Activated CD4-positive, alpha-beta T cell treated with anti-CD3 and anti-CD28 coated beads, Interleukin-2, amount 50 U/mL, for 4 hours (primary cell): Measurements from ENCODE around the gene INSR.
"Not testable (repeated sequence)": the region's sequence is repeated elsewhere in the genome, so short reads cannot be mapped to it uniquely, and the experiment has no call there.

Experiments used
- DNase-seq, 2 experiments: peaks; one replicate each; pipeline ENCODE4 v3.0.0-alpha.2; 2020

The INSR gene

GRCh38 chr19:7293762-7294557, at the start of gene INSR:
TSS of gene INSR (minus strand) at chr19:7294414. CDS start at chr19:7293891, 523 bp downstream.
- peak; percentile 8 to 16 for DNase-seq

GRCh38 chr19:7342143-7342542, 47.9 kb upstream of the INSR start:
- DNase-seq, result no peak

DNA sequence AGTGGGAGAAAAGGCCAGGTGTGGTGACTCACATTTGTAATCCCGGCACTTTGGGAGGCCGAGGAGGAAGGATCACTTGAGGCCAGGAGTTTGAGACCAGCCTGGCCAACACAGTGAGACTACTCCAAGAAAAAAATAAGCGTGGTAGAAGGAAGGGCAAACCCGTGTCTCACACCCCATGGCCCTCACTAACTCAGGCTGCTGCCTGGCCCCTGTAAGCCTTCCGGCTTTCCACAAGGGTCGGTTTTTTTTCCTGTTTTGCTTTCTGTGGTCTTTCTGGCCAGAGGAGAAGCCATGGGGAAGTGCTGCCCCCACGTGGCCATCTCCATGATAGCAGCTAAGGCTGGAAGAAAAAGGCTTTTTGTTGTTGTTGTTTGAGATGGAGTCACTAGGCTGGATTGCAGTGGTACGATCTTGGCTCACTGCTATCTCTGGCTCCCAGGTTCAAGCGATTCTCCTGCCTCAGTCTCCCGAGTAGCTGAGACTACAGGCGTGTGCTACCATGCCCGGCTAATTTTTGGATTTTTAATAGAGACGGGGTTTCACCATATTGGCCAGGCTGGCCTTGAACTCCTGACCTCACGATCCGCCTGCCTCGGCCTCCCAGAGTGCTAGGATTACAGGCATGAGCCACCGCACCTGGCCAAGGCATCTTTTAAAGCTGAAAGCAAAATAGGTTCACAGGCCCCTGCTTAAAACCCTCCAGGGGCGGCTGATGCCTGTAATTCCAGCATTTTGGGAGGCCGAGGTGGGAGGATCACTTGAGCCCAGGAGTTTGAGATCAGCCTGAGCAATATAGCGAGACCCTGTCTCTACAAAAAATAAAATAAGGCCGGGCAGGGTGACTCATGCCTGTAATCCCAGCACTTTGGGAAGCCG, 47.0 kb upstream of the INSR start:
- peak; percentile 81 to 88 for DNase-seq

DNA sequence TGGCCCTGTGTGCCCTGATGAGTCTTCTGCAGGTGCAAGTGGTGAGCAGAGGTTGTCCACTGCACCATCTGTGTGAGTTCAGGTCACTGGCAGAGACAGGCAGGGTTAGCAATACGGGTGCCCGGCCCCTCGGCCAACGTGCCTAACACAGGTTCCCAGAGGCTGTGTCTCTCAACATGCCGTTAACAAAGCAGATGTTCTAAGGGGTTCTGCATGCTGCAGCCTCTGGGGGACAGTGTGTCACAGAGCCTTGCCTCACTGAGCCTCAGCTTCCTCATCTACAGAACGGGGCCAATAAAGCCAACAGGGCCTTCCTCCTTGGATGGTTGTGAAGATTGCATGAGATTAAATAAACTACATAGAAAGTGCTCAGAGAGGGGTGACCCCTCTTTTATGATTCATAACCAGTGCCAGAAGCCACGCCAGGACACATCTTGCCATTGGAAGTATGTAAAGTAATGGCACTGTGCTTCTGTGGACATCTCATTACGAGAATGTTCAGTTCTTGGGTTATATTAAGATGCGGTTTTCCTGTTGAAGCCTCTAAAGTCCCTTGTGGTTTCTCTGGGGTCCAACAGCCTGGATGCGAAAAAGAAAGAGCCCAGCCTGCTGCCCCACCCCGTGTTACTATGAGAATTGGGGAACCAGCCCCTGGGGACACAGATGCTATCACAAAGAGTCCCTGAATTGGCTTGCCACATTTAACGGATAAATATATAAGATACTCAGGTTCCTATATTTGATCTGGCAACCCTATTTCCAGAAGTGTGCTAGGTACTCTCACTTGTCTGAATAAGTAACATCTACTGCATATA, 43.4 kb upstream of the INSR start:
- no peak for DNase-seq

DNA sequence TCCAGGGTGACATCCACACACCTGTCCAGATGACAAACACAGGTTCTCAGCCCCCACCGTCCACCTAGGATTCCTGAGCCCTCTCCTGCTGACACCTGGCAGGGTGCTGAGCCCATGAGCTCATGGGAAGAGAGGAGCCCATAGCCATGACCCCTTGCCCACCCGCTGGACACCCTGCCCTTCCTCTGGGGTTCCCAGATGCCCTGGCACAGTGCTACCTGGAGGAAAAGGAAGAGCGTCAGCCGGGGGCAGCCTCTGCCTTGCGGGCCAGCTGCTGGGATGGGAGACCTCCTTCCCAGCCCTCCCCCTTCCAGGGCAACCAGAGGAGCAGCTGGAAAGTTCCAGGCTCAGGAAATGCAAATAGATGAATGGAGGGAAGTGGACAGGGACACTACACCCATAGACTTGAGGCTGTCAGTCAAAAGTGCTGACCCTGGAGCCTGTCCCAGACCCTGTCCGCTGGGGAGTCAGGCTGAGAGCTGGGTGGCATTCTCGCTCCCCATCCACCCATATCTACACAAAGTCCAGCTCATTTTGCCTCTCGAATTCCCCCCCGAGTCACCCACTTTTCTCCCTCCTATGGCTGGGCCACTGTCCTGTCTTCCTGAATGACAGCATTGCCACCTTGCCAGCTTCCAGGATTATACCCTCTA, 42.2 kb upstream of the INSR start:
- DNase-seq, result no peak

- no peak for DNase-seq
These were observed 39.2 kb upstream of the INSR start for GRCh38 chr19:7333198-7334118.

- no peak for DNase-seq
These were observed 37.2 kb upstream of the INSR start for GRCh38 chr19:7331446-7331845.

DNA sequence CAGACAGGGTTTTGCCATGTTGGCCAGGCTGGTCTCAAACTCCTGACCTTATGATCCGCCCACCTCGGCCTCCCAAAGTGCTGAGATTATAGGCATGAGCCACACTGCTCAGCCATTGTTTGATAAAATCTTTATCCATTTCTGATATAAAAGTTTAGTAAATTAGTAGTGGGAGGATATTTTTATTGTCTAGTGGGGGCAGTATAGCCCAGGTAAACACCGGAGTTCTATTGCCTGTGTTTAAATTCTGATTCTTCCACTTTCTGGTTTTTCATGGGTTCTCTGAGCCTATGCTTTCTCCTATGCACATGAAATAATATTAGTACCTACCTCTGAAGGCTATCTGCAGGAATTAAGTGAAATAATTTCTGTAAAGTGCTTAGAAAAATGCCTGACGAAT, 34.4 kb upstream of the INSR start:
- no peak for DNase-seq

- no peak for DNase-seq
These were observed 33.6 kb upstream of the INSR start for GRCh38 chr19:7327802-7328201.

DNA sequence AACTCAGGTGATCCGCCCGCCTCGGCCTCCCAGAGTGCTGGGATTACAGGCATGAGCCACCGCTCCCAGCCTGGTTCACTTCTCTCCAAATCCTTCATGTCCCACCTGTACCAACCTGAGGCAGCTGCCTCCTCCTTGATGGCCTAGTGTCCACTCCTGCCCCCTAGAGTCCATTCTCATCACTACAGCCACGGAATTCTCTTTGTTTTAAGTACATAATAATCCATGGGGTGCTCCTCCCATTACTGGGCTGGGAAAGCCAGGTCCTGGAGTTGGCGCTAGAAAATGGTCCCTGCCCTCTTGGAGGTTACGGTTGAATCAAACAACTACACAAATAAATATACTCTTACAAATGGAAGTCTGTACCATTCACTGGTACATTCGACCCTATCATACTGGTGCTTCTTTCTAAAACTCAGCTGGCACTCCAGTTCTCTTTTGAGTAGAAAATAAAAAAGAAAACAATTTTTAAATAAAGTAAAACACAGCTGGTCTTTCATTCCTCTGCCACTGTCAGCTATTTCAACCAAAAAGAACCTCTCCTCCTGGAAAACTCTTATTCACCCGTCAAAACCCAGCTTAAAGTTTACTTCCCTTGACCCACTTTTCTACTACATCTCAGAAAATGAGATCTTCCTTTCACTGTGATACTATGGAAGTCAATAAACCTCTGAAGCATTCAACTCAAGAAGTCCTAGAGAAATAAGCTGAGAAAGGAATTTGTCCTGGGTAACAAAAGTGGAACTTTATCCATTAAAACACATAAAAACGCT, 32.1 kb upstream of the INSR start:
- DNase-seq, result peak in 1 of 2 experiments; percentile 26

- DNase-seq, result no peak
These were observed 24.0 kb upstream of the INSR start for GRCh38 chr19:7318176-7318575.

DNA sequence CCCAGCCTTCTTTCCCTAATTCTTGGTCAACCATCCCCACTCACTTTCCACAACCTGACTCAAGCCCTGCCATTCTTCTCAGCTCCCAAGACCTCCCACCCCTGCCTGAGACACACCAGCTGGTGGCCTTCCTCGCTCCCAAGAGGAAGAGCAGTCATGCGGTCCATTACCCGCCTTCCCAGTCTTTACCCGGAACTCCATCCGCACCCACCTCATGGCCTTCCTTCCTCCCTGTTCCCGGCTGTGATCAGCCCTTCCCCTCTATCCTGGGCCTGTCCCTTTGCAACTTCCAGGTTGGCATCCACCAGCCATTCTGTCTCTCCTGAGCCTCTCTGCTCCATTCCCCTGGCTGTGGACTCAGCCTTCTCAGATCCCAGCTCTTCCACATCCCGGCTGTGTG, 18.6 kb upstream of the INSR start:
- DNase-seq, result no peak

GRCh38 chr19:7311911-7312310, 17.7 kb upstream of the INSR start:
- no peak for DNase-seq

- DNase-seq, result not testable (repeated sequence)
These were observed 14.1 kb upstream of the INSR start for GRCh38 chr19:7308327-7308726.

DNA sequence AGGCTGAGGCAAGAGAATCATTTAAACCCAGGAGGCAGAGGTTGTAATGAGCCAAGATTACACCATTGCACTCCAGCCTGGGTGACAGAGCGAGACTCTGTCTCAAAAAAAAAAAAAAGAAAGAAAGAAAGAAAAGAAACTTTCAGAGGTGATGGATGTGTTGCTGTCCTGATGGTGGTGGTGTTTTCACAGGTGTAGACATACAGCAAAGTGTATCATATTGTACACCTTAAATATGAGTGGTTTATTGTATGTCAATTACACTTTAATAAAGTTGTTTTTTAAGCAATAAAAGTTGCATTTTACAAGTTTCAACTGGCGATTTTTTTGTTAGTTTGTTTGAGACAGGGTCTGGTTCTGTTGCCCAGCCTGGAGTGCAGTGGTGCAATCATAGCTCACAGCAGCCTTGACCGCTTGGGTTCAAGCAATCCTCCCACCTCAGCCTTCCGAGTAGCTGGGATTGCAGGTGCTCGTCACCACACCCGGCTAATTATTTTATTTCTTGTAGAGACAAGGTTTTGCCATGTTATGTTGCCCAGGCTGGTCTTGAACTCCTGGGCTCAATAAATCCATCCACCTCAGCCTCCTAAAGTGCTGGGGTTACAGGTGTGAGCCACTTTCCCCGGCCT, 13.5 kb upstream of the INSR start:
- no peak for DNase-seq

DNA sequence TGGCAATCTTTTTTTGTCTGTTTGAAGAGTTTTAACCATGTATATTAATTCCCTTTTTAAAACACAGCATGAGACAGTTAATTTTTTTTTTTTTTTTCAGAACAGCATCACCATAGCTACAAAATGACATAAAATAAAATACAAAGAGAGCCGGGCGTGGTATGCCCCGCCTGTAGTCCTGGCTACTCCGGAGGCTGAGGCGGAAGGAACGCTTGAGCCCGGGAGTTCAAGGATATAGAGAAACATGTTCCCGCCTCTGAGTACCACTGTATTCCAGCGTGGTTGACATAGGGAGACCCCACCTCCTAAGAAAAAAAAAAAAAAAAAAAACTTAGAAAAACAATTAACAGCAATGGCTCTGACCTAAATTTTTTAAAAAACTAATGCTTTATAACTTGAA, 10.0 kb upstream of the INSR start:
- no peak for DNase-seq

GRCh38 chr19:7303470-7303869, 9.3 kb upstream of the INSR start:
- no peak for DNase-seq

DNA sequence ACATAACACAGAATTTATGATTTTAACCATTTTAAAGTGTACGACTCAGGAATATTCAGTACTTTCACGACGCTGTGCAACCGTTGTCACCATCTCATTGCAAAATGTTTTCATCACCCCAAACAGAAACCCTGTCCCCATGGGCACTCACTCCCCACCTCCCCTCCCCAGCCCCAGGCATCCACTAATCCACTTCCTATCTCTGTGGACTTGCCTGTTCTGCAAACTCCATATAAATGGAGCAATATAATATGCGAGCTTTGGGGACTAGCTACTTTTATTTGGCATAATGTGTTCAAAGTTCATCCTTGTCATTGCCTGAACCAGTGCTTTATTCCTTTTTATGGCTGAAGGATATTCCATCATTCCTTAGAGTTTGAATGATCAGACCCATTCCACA, 7.3 kb upstream of the INSR start:
- DNase-seq, result no peak

- no peak for DNase-seq
These were observed 3.5 kb upstream of the INSR start for GRCh38 chr19:7297742-7298141.

DNA sequence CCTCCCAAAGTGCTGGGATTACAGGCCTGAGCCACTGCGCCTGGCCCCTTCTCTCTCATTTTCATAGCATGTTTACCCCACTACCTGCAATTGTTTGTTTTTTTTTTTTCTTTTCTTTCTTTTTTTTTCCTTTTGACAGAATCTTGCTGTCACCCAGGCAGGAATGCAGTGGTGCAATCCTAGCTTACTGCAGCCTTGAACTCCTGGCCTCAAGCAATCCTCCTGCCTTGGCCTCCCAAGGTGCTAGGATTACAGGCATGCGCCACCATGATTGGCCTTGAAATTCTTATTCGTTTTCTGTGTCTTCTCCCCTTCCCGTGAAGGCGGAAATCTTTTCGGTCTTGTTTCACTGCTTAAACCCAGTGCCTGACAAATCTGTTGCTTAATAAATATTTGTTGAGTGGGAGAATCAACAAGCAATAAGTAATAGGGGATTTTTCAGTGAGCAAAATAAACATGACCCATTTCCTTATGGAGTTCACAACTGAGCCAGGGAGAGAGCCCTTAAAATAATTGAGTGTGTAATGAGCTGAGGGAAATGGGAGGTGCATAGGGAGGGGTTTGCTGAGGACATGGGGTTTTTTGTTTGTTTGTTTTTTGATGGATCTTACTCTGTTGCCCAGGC, 1.8 kb upstream of the INSR start:
- DNase-seq, result no peak
